ENCODE results near the gene ALDH3B2.
"Not testable (repeated sequence)": the region's sequence is repeated elsewhere in the genome, so short reads cannot be mapped to it uniquely, and the experiment has no call there.

The ALDH3B2 gene

DNA sequence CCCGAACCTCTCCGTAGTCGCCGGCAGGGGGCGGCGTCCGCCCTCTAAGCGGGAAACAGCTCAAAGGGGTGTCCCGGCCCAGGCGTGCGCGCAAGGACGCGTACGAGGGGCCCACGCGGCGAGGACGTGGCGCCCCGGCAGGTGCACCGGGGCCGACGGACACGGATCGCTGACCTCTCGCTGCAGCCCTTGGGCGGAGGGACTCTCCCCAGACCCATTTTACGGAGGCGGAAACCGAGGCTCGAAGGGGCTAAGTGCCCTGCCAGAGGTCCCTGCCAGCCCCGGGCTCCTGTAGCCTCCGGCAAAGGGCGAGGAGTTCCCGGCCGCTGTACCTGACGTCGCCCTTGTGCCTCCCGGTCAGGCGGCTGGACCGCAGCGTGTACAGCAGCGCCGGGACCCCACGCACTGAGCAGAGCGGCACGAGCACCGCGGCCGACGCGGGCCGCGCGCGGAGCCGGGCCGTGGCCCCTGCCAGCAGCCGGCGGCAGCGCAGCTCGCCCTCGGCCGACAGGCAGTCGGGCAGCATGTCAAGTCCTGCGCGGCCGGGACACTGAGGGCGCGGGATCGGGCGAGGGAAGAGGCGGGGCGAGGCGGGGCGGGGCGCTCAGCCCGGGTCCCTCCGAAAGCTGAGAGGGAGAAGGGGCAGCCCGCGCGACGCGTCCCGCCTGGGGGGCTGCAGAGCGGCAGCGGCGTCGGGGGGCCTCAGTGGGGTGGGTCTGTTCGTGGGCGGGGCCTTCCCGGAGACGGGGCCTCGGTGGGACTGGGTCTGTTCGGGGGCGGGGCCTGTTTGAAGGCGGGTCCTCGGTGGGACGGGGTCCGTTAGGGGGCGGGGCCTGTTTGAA lies 44.8 kb downstream of the ALDH3B2 start, which contains the start of gene NUDT8:
Gene NUDT8, minus strand, starts transcription at position 552 of the 842 bp plus-strand sequence. Its CDS starts 26 bp downstream, at position 526.
- DNase-seq (ENCODE audit: low spot score) = peak; percentile 76

DNA sequence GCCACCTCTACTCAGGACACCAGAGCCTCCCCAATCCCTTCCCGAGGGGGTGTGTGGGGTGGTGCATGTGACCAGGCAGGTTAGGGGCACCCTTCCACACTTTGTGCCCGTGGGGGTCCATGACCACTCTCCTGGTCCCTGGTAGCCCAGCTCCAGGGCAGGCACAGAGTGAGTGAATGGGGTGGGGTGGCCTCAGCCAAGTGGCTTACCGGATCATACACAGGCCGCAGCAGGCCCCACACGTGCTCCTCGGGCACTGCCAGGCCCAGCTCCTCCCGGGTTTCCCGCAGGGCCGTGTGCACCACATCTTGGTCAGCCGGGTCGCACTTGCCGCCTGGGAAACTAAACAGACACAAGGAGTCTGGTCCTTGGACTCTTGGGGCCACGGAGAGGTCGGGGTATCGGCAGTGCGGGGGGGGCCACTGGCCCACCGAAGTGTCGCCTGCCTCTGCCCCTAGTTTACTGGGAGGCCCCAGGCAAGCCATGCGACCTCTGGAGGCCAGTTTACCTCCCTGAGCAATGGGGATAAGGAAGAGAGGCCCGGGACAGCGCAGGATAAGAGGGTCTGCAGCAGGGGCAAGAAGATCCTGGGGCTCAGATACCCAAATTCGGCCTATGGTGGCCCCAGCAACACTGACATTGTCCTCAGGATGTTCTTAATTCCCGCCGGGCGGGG lies 45.6 kb downstream of the ALDH3B2 start:
- DNase-seq (ENCODE audit: low spot score) = no peak

DNA sequence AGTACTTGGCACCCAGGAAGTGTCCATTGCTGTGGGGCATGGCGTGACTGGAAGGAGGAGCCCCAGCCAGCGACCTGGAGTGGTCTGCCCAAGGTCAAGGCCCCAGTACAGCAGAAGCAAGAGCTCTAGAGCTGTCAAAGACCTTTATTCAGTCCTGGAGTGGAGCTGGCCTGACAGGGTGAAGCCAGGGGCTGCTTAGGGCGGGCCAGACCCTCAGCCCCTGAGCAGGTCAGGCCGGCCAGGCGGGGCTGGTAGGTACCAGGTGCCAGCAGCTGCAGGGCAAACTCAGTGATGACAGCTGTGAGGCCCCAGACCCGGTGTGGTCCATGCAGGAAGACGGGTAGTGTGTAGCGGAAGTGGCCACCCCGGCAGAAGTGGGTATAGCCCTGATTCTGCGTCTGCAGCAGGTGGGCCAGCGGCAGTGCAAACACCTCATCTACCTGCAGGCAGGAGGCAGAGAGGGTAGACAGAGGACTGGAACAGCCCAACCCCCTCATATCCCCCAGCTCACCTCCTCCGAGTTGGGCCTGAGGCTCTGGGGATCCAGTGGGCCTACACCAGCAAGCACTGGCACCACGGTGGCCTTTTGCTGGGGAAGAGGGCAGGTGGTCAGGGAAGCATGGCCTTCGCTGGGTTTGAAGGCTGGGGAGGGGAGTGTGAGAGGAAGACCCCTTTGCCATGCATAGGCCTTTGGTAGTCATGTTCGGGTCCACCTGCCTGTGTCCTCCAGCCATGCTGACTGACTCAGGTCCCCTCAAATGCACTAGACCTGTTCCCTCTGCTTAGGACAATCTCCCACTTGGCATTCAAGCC lies 46.4 kb downstream of the ALDH3B2 start:
- DNase-seq (ENCODE audit: low spot score) = no peak

DNA sequence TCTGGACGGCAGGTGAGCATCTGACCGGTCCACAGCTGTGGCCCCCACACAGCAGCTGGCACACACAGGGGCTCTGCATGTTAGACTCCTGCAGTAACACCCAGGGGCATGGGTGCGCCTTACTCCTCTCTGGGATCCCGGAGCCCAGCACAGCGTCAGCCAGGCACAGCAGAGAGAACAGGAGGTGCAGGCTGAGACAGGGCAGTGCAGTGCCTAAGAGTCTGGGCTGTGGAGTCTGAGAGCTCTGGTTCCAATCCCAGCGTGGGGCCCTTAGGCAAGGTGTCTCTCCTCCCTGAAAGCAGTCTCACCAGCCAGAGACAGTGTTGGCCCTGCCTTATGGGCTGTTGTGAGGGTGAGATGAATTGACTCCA lies 47.0 kb downstream of the ALDH3B2 start:
- DNase-seq (ENCODE audit: low spot score) = no peak

DNA sequence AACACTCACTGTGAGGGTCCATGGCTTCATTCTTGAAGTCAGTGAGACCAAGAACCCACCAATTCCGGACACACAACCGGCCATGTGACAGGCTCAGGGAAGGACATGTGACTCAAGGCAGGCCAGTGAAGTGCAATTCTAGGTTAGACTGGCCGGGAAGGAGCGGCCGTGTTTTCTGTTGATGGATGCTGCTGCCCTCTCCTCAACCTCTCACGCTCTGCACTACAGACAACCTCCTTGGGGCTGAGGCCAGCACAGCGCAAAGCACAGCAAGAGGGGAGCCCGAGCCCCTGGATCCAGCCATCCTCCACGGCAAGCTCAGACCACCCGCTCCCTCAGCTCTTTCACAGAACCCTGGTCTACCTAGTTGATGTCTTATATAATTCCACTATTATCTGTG lies 47.5 kb downstream of the ALDH3B2 start:
- DNase-seq (ENCODE audit: low spot score) = no peak

DNA sequence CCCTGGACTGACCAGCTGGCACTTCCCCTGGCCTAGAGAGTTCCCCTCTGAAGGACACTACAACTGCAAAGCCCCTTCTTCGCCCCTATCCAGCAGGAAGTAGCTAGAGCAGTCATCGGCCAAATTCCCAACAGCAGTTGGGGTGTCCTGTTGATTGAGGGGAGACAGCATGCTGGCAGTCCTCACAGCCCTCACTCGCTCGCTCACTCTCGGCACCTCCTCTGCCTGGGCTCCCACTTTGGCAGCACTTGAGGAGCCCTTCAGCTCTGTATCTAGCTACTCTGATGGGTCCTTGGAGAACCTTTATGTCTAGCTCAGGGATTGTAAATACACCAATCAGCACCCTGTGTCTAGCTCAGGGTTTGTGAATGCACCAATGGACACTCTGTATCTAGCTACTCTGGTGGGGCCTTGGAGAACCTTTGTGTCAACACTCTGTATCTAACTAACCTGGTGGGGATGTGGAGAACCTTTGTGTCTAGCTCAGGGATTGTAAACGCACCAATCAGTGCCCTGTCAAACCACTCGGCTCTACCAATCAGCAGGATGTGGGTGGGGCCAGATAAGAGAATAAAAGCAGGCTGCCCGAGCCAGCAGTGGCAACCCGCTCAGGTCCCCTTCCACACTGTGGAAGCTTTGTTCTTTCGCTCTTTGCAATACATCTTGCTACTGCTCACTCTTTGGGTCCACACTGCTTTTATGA lies 48.1 kb downstream of the ALDH3B2 start:
- DNase-seq (ENCODE audit: low spot score) = not testable (repeated sequence)

DNA sequence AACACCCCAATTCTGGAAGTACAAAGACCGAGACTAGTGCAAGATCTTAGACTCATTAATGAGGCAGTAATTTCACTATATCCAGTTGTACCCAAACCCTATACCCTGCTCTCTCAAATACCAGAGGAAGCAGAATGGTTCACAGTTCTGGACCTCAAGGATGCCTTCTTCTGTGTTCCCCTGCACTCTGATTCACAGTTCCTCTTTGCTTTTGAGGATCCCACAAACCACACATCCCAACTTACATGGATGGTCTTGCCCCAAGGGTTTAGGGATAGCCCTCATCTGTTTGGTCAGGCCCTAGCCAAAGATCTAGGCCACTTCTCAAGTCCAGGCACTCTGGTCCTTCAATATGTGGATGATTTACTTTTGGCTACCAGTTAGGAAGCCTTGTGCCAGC lies 50.6 kb downstream of the ALDH3B2 start:
- DNase-seq (ENCODE audit: low spot score) = not testable (repeated sequence)

DNA sequence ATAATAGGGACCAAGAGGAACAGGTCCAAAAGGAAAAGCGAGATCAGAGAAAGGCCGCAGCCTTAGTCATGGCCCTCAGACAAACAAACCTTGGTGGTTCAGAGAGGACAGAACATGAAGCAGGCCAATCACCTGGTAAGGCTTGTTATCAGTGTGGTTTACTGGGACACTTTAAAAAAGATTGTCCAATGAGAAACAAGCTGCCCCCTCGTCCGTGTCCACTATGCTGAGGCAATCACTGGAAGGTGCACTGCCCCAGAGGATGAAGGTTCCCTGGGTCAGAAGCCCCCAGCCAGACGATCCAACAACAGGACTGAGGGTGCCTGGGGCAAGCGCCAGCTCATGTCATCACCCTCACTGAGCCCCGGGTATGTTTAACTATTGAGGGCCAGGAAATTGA lies 51.5 kb downstream of the ALDH3B2 start:
- not testable (repeated sequence) for DNase-seq (ENCODE audit: low spot score)

DNA sequence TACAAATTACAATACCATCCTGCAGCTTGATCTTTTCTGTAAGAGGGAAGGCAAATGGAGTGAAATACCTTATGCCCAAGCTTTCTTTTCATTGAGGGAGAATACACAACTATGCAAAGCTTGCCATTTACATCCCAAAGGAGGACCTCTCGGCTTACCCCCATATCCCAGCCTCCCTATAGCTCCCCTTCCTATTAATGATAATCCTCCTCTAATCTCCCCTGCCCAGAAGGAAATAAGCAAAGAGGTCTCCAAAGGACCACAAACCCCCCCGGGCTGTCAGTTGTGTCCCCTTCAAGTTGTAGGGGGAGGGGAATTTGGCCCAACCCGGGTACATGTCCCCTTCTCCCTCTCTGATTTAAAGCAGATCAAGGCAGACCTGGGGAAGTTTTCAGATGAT lies 52.5 kb downstream of the ALDH3B2 start:
- DNase-seq (ENCODE audit: low spot score) = not testable (repeated sequence)

DNA sequence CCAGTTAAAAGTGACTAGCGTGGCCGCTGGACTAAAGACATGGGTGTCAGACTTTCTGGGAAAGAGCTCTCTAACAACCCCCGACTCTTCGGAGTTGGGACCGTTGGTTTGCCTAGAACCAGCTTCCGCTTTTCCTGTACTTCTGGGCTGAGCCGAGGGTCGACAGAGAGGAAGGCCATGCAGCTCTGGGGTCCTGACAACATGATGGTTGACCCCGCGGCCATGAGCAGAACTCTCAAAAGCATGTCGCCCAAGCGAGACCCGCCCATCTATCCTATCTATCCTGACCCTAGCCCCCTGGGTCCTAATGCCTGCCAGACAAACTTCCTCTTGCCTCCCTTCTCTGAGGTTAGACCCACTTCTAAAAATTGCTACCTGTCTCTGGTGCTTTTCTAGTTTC lies 53.8 kb downstream of the ALDH3B2 start:
- not testable (repeated sequence) for DNase-seq (ENCODE audit: low spot score)

DNA sequence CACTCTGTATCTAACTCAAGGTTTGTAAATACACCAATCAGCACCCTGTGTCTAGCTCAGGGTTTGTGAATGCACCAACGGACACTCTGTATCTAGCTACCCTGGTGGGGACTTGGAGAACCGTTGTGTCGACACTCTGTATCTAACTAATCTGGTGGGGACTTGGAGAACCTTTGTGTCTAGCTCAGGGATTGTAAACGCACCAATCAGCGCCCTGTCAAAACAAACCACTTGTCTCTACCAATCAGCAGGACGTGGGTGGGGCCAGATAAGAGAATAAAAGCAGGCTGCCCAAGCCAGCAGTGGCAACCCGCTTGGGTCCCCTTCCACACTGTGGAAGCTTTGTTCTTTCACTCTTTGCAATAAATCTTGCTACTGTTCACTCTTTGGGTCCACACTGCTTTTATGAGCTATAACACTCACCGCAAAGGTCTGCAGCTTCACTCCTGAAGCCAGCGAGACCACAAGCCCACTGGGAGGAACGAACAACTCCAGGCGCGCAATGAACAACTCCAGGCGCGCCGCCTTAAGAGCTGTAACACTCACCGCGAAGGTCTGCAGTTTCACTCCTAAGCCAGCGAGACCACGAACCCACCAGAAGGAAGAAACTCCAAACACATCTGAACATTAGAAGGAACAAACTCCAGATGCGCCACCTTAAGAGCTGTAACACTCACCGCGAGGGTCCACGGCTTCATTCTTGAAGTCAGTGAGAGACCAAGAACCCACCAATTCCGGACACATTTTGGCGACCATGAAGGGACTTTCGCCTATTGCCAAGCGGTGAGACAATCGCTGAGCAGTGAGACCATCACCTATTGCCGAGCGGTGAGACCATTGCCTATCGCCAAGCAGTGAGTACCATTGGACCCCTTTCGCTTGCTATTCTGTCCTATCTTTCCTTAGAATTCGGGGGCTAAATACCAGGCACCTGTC lies 54.5 kb downstream of the ALDH3B2 start:
- DNase-seq (ENCODE audit: low spot score) = not testable (repeated sequence)

DNA sequence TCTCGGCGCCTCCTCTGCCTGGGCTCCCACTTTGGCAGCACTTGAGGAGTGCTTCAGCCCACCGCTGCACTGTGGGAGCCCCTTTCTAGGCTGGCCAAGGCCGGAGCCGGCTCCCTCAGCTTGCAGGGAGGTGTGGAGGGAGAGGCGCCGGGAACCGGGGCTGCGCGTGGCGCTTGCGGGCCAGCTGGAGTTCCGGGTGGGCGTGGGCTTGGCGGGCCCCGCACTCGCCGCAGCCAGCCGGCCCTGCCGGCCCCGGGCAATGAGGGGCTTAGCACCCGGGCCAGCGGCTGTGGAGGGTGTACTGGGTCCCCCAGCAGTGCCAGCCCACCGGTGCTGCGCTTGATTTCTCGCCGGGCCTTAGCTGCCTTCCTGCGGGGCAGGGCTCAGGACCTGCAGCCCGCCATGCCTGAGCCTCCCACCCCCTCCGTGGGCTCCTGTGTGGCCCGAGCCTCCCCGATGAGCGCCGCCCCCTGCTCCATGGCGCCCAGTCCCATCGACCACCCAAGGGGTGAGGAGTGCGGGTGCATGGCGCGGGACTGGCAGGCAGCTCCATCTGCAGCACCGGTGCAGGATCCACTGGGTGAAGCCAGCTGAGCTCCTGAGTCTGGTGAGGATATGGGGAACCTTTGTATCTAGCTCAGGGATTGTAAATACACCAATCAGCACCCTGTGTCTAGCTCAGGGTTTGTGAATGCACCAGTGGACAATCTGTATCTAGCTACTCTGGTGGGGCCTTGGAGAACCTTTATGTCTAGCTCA lies 55.3 kb downstream of the ALDH3B2 start:
- not testable (repeated sequence) for DNase-seq (ENCODE audit: low spot score)

DNA sequence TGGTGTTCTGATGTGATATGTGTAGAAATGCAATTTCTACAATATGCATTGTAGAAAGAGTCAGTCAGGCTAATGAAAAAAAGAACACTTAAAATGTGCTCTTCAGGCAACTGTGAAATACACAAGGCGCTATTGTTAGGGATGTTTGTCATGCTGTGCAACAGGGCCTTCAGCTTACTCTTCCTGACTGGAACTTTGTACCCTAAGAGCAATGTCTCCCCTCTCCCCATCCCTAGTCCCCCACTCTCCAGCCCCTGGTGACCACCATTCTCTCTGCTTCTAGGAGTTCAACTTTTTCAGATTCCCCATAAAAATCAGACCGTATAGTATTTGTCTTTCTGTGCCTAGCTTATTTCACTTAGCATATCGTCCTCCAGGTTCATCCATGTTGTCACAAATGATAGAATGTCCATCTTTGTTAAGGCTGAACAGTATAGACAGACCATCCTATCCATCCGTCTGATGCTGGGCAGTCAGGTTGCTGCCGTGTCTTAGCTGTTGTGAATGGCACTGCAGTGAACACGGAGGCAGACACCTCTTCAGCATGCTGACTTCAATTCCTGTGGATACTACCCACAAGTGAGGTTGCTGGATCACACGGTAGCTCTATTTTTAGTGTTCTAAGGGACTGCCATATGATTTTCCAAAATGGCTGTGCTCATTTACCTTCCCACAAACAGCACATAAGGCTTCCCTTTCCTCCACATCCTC lies 57.0 kb downstream of the ALDH3B2 start:
- no peak for DNase-seq (ENCODE audit: low spot score)

DNA sequence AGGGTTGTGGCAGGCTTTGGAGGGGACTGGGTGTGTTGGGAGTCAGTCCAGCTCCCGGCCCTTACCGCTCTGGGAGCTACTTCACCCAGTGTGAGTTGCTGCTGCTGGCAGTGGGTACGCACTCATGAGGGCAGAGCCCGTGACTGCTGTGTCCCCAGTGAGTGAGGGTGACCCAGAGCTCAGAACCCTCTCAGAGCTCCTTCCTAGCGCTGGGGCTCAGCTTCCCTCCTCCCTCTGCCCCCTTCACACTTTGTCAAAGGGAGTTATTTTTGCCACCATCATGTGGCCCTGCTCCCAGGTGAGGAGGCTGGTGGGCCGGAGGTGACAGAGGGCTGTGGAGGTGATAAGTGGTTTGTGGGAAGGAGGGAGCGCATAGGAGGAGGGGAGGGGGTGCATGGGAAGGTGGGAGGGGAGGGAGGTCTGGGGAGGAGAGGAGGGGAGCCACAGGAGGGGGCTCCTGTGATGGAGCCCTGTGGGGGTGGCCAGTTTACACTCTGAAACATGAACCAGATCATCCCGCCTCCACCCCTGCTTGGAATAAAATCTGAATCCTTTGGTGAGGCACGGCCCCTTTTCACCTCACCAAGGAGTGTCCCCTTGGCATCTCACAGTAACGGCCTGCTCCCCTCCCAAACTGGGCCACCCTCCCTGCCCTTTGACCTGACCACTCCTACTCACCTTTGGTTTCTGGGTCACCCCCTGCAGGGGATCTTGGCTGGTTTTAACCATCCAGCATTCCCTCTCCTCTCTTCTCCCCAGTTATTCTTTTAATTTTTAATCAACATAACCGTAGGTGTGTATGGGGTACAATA lies 57.8 kb downstream of the ALDH3B2 start:
- DNase-seq (ENCODE audit: low spot score) = no peak

DNA sequence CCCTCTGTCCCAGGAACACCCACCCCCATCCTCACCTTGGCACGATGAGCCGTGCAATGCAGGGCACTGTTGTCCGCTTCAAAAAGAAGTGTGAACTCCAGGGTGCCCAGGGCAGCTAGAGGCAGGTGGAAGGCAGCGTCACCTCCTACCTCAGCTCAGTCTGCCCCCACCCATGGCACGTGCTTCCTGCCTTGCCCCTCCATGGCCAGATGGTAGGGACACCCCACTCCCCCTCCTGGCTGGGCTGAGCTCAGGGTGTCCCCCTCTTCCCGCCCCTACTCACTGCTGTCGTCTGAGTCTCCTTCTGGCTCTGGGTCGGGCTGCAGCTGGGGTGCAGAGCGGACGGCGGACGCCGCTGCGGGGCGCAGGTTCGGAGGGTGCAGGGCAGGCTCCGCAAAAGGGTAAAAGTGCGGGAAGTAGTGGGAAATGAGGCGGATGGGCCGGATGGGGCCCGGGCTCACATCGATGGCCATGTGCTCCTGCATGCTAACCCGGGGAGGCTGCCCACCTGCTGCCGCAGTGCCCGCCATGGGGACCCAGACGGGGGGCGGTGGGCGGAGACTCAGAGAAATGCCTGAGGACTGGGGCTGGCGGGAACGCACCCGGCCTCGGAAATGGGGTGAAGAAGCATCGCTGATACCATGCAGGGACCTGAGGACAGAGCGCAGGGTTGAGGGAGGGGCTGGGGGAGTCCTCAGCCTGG lies 58.5 kb downstream of the ALDH3B2 start:
- DNase-seq (ENCODE audit: low spot score) = no peak

DNA sequence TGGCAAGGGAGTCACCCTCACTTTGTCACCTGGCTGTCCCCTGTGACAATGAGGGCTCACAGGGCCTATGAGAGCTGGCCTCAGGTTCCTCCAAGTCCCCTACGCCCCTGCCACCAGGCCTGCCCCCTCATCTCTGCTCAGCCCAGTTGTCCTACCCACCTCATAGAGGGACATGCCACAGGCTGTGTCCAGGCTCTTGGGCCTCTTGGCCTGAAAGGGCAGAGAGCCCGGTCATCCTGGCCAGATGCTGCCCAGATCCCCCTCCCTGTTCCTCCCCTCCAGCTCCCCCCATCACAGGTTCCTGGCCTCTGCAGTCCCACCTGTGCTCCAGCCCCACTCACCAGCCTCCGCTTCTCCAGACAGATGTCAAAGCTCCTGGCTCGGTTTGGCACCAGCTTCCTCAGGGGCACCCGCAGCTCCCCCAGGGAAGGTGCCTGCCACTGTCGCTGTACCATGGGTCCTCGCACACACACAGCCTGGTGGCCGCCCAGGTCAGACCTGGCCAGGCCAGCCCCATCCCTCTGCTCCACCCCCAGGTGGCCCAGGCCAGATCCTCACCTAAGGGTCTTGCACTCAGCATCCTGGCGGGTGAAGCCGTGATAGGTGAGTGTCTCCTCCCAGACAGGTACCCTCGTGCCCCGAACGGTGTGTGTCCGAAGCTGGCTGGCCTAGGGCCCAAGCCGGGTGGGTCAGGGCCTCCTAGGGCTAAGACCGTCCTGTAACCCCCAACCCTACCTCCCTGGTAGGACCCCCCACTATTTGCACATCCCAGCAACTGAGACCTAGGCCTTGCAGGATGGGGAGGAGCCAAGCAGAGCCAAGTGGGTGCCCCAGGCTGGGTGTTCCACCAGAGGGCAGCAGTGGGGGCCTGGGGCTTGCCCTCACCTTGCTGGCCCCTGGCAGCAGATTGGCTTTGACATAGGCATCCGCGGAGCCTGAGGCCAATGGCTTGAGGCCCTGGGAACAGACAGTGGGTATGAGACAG lies 59.4 kb downstream of the ALDH3B2 start:
- DNase-seq (ENCODE audit: low spot score) = peak; percentile 74
